WTC11 (cell line): ENCODE results near the gene SNX8. TPM values are rescaled to one million over a fixed set of nuclear protein-coding genes. Genes with fewer than 3 reads are reported as not detected.

Experiments used
- ARID4B ChIP-seq: sonication (generic); formaldehyde crosslinking; IDR thresholded peaks from 2 replicates; pipeline ENCODE4 v1.8.0; 2023; ENCODE audit warnings: missing genetic modification reagents, mild to moderate bottlenecking, borderline replicate concordance
- ELF4 ChIP-seq: sonication (generic); formaldehyde crosslinking; IDR thresholded peaks from 2 replicates; pipeline ENCODE4 v1.8.1; 2022; ENCODE audit warnings: low read depth, mild to moderate bottlenecking, moderate library complexity, missing genetic modification reagents
- ERG ChIP-seq: fragments of 250-450 bp; sonication (Bioruptor Pico); IDR thresholded peaks from 2 replicates; pipeline ENCODE4 v1.8.0; 2021; ENCODE audit warnings: mild to moderate bottlenecking
- HMGXB4 ChIP-seq: sonication (generic); formaldehyde crosslinking; IDR thresholded peaks from 2 replicates; pipeline ENCODE4 v1.8.1; 2023; ENCODE audit warnings: mild to moderate bottlenecking, moderate library complexity, missing genetic modification reagents
- NFE2L1 ChIP-seq: sonication (generic); formaldehyde crosslinking; IDR thresholded peaks from 2 replicates; pipeline ENCODE4 v1.8.1; 2023; ENCODE audit warnings: missing genetic modification reagents
- PRRX2 ChIP-seq: fragments of 250-450 bp; sonication (Bioruptor Pico); IDR thresholded peaks from 2 replicates; pipeline ENCODE4 v1.8.0; 2021; ENCODE audit warnings: mild to moderate bottlenecking
- RORB ChIP-seq: fragments of 250-450 bp; sonication (Bioruptor Pico); IDR thresholded peaks from 2 replicates; pipeline ENCODE4 v1.9.0; 2021; ENCODE audit warnings: mild to moderate bottlenecking
- SMAD4 ChIP-seq: sonication (generic); formaldehyde crosslinking; IDR thresholded peaks from 2 replicates; pipeline ENCODE4 v1.8.0; 2022; ENCODE audit warnings: mild to moderate bottlenecking, missing genetic modification reagents
- TCF7 ChIP-seq: sonication (generic); formaldehyde crosslinking; IDR thresholded peaks from 2 replicates; pipeline ENCODE4 v1.8.0; 2022; ENCODE audit warnings: mild to moderate bottlenecking, low read depth, missing genetic modification reagents, moderate library complexity
- ZNF396 ChIP-seq: fragments of 250-450 bp; sonication (Bioruptor Pico); IDR thresholded peaks from 2 replicates; pipeline ENCODE4 v1.8.0; 2021; ENCODE audit warnings: mild to moderate bottlenecking, moderate library complexity, borderline replicate concordance
- ZNF423 ChIP-seq: fragments of 250-450 bp; sonication (Bioruptor Pico); IDR thresholded peaks from 2 replicates; pipeline ENCODE4 v2.1.2; 2022; ENCODE audit warnings: mild to moderate bottlenecking, moderate library complexity
- total RNA-seq: library from RNA; stranded (reverse); gene quantifications from 3 replicates; pipeline ENCODE4 v1.2.3, GENCODE V29; 2021
- TF ChIP-seq, protein P1 (sequence below): sonication (generic); formaldehyde crosslinking; IDR thresholded peaks from 2 replicates; pipeline ENCODE4 v1.8.1; 2023; ENCODE audit warnings: mild to moderate bottlenecking, missing genetic modification reagents
- TF ChIP-seq, protein P2 (sequence below): sonication (generic); formaldehyde crosslinking; IDR thresholded peaks from 2 replicates; pipeline ENCODE4 v1.8.1; 2022; ENCODE audit warnings: low read depth, missing genetic modification reagents, borderline replicate concordance
- TF ChIP-seq, protein P3 (sequence below): sonication (generic); formaldehyde crosslinking; IDR thresholded peaks from 2 replicates; pipeline ENCODE4 v1.8.1; 2022; ENCODE audit warnings: mild to moderate bottlenecking, missing genetic modification reagents, moderate library complexity, borderline replicate concordance
- TF ChIP-seq, protein P4 (sequence below): sonication (generic); formaldehyde crosslinking; conservative IDR thresholded peaks from 2 replicates; pipeline ENCODE4 v1.8.1; 2022; ENCODE audit warnings: mild to moderate bottlenecking, missing genetic modification reagents
- TF ChIP-seq, protein P5 (sequence below): fragments of 250-450 bp; sonication (Bioruptor Pico); IDR thresholded peaks from 2 replicates; pipeline ENCODE4 v1.9.0; 2021; ENCODE audit warnings: mild to moderate bottlenecking
- TF ChIP-seq, protein P6 (sequence below): fragments of 200-600 bp; IDR thresholded peaks from 2 replicates; pipeline ENCODE4 v1.8.0; 2022; ENCODE audit warnings: antibody characterized with exemption
- TF ChIP-seq, protein P7 (sequence below): sonication (generic); formaldehyde crosslinking; IDR thresholded peaks from 2 replicates; pipeline ENCODE4 v1.8.0; 2022; ENCODE audit warnings: missing genetic modification reagents

Gene SNX8
- total RNA-seq, 1 experiment from 2014 or later = 50.8 TPM

DNA sequence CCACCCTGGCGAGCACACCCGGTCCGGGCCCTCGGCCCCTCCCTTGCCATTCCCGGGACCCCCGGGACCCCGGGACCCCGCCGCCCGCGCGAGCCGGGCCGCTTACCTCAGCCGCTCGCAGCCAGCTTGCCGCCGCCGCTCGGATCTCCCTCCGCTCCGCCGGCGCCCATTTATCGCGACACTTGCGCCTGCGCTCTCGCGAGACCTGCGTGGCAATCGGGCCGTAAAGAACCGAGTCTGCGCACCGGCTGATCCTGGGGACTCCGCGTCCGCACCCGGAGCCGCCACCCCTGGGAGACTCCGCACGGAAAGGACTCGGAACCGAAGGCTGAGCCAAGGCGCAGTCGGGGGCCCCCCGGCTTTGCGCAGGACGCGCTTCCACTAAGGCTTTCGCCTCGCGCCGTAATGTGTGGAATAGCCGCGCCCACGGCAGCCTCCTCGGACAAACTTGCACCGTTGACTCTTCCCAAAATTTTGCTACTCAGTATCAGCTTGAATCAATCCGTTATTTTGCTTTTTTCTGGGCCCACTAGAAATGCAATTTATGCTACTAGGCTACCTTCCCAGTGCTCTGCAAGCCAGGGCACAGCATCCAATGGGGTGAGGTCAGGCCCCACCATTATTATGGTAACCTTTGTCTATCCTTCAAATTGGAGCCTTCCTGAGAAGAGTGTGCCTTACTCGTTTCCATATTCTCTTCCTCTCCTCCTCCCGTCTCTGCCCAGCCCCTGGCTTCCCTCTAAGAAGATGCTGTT lies 81.3 kb downstream of the SNX8 start, which contains the start of gene MAD1L1 (continued):
- TF ChIP-seq, protein P1, sequence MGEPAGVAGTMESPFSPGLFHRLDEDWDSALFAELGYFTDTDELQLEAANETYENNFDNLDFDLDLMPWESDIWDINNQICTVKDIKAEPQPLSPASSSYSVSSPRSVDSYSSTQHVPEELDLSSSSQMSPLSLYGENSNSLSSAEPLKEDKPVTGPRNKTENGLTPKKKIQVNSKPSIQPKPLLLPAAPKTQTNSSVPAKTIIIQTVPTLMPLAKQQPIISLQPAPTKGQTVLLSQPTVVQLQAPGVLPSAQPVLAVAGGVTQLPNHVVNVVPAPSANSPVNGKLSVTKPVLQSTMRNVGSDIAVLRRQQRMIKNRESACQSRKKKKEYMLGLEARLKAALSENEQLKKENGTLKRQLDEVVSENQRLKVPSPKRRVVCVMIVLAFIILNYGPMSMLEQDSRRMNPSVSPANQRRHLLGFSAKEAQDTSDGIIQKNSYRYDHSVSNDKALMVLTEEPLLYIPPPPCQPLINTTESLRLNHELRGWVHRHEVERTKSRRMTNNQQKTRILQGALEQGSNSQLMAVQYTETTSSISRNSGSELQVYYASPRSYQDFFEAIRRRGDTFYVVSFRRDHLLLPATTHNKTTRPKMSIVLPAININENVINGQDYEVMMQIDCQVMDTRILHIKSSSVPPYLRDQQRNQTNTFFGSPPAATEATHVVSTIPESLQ (CRISPR knock-in tag) = no peak
- TF ChIP-seq ERG (CRISPR knock-in tag) (no peak), TCF7 (CRISPR knock-in tag) (no peak), ARID4B (CRISPR knock-in tag) (no peak), SMAD4 (CRISPR knock-in tag) (no peak), NFE2L1 (CRISPR knock-in tag) (no peak), ZNF396 (CRISPR knock-in tag) (no peak), ZNF423 (CRISPR knock-in tag) (peak; percentile 89), RORB (no peak), PRRX2 (CRISPR knock-in tag) (0 out of 2 replicates have a peak, but pooled peaks have one; percentile 48), HMGXB4 (CRISPR knock-in tag) (peak; percentile 77; the same call in 1 of the 2 replicates), ELF4 (CRISPR knock-in tag) (no peak)
- TF ChIP-seq, protein P2, sequence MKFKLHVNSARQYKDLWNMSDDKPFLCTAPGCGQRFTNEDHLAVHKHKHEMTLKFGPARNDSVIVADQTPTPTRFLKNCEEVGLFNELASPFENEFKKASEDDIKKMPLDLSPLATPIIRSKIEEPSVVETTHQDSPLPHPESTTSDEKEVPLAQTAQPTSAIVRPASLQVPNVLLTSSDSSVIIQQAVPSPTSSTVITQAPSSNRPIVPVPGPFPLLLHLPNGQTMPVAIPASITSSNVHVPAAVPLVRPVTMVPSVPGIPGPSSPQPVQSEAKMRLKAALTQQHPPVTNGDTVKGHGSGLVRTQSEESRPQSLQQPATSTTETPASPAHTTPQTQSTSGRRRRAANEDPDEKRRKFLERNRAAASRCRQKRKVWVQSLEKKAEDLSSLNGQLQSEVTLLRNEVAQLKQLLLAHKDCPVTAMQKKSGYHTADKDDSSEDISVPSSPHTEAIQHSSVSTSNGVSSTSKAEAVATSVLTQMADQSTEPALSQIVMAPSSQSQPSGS (CRISPR knock-in tag) = no peak
- TF ChIP-seq, protein P3, sequence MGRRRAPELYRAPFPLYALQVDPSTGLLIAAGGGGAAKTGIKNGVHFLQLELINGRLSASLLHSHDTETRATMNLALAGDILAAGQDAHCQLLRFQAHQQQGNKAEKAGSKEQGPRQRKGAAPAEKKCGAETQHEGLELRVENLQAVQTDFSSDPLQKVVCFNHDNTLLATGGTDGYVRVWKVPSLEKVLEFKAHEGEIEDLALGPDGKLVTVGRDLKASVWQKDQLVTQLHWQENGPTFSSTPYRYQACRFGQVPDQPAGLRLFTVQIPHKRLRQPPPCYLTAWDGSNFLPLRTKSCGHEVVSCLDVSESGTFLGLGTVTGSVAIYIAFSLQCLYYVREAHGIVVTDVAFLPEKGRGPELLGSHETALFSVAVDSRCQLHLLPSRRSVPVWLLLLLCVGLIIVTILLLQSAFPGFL = no peak
- TF ChIP-seq, protein P4, sequence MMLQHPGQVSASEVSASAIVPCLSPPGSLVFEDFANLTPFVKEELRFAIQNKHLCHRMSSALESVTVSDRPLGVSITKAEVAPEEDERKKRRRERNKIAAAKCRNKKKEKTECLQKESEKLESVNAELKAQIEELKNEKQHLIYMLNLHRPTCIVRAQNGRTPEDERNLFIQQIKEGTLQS = no peak
- TF ChIP-seq, protein P5, sequence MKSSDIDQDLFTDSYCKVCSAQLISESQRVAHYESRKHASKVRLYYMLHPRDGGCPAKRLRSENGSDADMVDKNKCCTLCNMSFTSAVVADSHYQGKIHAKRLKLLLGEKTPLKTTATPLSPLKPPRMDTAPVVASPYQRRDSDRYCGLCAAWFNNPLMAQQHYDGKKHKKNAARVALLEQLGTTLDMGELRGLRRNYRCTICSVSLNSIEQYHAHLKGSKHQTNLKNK (CRISPR knock-in tag) = 0 out of 2 replicates have a peak, but pooled peaks have one; percentile 49
- TF ChIP-seq, protein P6, sequence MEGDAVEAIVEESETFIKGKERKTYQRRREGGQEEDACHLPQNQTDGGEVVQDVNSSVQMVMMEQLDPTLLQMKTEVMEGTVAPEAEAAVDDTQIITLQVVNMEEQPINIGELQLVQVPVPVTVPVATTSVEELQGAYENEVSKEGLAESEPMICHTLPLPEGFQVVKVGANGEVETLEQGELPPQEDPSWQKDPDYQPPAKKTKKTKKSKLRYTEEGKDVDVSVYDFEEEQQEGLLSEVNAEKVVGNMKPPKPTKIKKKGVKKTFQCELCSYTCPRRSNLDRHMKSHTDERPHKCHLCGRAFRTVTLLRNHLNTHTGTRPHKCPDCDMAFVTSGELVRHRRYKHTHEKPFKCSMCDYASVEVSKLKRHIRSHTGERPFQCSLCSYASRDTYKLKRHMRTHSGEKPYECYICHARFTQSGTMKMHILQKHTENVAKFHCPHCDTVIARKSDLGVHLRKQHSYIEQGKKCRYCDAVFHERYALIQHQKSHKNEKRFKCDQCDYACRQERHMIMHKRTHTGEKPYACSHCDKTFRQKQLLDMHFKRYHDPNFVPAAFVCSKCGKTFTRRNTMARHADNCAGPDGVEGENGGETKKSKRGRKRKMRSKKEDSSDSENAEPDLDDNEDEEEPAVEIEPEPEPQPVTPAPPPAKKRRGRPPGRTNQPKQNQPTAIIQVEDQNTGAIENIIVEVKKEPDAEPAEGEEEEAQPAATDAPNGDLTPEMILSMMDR = no peak
- TF ChIP-seq, protein P7, sequence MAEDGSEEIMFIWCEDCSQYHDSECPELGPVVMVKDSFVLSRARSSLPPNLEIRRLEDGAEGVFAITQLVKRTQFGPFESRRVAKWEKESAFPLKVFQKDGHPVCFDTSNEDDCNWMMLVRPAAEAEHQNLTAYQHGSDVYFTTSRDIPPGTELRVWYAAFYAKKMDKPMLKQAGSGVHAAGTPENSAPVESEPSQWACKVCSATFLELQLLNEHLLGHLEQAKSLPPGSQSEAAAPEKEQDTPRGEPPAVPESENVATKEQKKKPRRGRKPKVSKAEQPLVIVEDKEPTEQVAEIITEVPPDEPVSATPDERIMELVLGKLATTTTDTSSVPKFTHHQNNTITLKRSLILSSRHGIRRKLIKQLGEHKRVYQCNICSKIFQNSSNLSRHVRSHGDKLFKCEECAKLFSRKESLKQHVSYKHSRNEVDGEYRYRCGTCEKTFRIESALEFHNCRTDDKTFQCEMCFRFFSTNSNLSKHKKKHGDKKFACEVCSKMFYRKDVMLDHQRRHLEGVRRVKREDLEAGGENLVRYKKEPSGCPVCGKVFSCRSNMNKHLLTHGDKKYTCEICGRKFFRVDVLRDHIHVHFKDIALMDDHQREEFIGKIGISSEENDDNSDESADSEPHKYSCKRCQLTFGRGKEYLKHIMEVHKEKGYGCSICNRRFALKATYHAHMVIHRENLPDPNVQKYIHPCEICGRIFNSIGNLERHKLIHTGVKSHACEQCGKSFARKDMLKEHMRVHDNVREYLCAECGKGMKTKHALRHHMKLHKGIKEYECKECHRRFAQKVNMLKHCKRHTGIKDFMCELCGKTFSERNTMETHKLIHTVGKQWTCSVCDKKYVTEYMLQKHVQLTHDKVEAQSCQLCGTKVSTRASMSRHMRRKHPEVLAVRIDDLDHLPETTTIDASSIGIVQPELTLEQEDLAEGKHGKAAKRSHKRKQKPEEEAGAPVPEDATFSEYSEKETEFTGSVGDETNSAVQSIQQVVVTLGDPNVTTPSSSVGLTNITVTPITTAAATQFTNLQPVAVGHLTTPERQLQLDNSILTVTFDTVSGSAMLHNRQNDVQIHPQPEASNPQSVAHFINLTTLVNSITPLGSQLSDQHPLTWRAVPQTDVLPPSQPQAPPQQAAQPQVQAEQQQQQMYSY (CRISPR knock-in tag) = no peak
